ENCODE data around the gene MRPL22. TPM values are rescaled to one million over a fixed set of nuclear protein-coding genes. Genes with fewer than 3 reads are reported as not detected.

The MRPL22 gene
- total RNA-seq, 1 experiment from 2014 or later: 77.2 TPM

DNA sequence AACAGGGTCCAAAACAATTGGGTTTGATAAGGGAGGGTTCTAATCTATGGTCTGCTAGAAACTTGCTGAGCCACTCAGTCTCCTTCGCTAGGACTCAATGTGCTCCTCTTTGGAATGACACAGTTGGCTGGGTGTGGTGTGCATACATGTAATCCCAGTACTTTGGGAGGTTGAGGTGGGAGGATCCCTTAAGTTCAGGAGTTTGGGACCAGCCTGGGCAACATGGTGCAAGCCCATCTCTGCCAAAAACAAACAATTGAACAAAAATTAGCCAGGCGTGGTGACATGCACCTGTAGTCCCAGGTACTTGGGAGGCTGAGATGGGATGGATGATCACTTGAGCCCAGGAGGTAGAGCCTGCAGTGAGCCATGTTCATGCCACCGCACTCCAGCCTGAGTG is 70.0 kb downstream of the MRPL22 start:
- Mint-ChIP-seq H3K9me3 (peaks cover 3 to 13% of the 10 kb centered on the region in 2 experiments; a peak in 3 of 5 replicates), H3K4me1 (no peaks in the 10 kb centered on the region), H3K36me3 (ENCODE audit: insufficient read depth in 1 of 3, low read depth in 3 of 3) (peaks cover 0 to 5% (median 0%) of the 10 kb centered on the region in 3 experiments; a peak in 1 of 7 replicates), H3K27ac (no peak overlapping the region), H3K27me3 (ENCODE audit: low read depth) (peaks cover 9% of the 10 kb centered on the region), H3K4me3 (no peak overlapping the region)
- no peak overlapping the region for H3K9ac ChIP-seq (ENCODE audit: extremely low read depth, insufficient read length, low read length)
- no peaks in the 10 kb centered on the region for H3K9me3 ChIP-seq (ENCODE audit: control insufficient read depth, low read depth, low read length)
- H3T11ph ChIP-seq (ENCODE audit: low read length): no peak overlapping the region
- no peak overlapping the region for H3K18ac ChIP-seq (ENCODE audit: insufficient read length, low read depth, low read length)
- H3K23me2 ChIP-seq (ENCODE audit: insufficient read length, low read depth, low read length, poor library complexity, severe bottlenecking): no peaks in the 10 kb centered on the region
- H2BK120ac ChIP-seq (ENCODE audit: low read depth, low read length, poor library complexity, severe bottlenecking): no peak overlapping the region
- H3K27me3 ChIP-seq (ENCODE audit: insufficient read depth, low read length): no peaks in the 10 kb centered on the region
- H2BK20ac ChIP-seq (ENCODE audit: low read depth, low read length, poor library complexity, severe bottlenecking): no peak overlapping the region
- H2AK5ac ChIP-seq (ENCODE audit: insufficient read length, low read length): no peak overlapping the region
- H3K27ac ChIP-seq (ENCODE audit: insufficient read length, low read depth, low read length): no peak overlapping the region
- TF ChIP-seq, protein P1, sequence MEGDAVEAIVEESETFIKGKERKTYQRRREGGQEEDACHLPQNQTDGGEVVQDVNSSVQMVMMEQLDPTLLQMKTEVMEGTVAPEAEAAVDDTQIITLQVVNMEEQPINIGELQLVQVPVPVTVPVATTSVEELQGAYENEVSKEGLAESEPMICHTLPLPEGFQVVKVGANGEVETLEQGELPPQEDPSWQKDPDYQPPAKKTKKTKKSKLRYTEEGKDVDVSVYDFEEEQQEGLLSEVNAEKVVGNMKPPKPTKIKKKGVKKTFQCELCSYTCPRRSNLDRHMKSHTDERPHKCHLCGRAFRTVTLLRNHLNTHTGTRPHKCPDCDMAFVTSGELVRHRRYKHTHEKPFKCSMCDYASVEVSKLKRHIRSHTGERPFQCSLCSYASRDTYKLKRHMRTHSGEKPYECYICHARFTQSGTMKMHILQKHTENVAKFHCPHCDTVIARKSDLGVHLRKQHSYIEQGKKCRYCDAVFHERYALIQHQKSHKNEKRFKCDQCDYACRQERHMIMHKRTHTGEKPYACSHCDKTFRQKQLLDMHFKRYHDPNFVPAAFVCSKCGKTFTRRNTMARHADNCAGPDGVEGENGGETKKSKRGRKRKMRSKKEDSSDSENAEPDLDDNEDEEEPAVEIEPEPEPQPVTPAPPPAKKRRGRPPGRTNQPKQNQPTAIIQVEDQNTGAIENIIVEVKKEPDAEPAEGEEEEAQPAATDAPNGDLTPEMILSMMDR (conservative IDR thresholded peaks at IDR 0.05): no peak
- no peaks in the 10 kb centered on the region for H3K4me1 ChIP-seq (ENCODE audit: insufficient read depth, low read length)
- WGBS (ENCODE audit: extremely low coverage, insufficient read length, low lambda C conversion rate): no CpG with 5 or more reads among the region's 3 CpGs
- no peak overlapping the region for H4K5ac ChIP-seq (ENCODE audit: insufficient read length, low read depth, low read length)
- H2BK12ac ChIP-seq (ENCODE audit: insufficient read length, low read depth, low read length): no peak overlapping the region
- no peak overlapping the region for H3K4ac ChIP-seq (ENCODE audit: low read depth, low read length)
- no peak overlapping the region for H2AFZ ChIP-seq (ENCODE audit: low read length)
- no peak for DNase-seq
- no peak overlapping the region for H3K14ac ChIP-seq (ENCODE audit: insufficient read depth, low read length)
- no peaks in the 10 kb centered on the region for H3K79me1 ChIP-seq (ENCODE audit: insufficient read depth, low read depth, low read length, poor library complexity, severe bottlenecking)
- H4K20me1 ChIP-seq (ENCODE audit: control insufficient read depth, insufficient read depth, insufficient read length): no peaks in the 10 kb centered on the region
- H4K91ac ChIP-seq (ENCODE audit: insufficient read length, low read depth, low read length): no peak overlapping the region
- no peak overlapping the region for H3K23ac ChIP-seq (ENCODE audit: insufficient read length, low read depth, low read length)
- H2BK15ac ChIP-seq (ENCODE audit: low read depth, low read length): no peak overlapping the region
- no peak overlapping the region for H3K56ac ChIP-seq (ENCODE audit: insufficient read length, low read depth, low read length)
- no peak overlapping the region for H3K4me2 ChIP-seq (ENCODE audit: insufficient read depth, insufficient read length, low read length)
- H4K8ac ChIP-seq (replicated peaks; ENCODE audit: insufficient read length, low read depth, low read length): no peak overlapping the region
- H2BK5ac ChIP-seq (ENCODE audit: insufficient read length, low read length): no peak overlapping the region
- H3K79me2 ChIP-seq (ENCODE audit: insufficient read depth, low read length): no peaks in the 10 kb centered on the region
